Stimulated activated CD4-positive, alpha-beta T cell treated with anti-CD3 and anti-CD28 coated beads, Interleukin-15, amount 100 ng/mL, for 1 hour (primary cell): ENCODE measurements around the gene PPFIA4.

ENCODE experiments used
- DNase-seq, 2 donors: peaks; one replicate each; pipeline ENCODE4 v3.0.0-alpha.2; 2020; ENCODE audit warnings: low read depth in 1 of 2, low spot score in 1 of 2

PPFIA4 gene

GRCh38 chr1:203057911-203058675 lies 31.8 kb downstream of the PPFIA4 start:
- DNase-seq: no peak

GRCh38 chr1:203058676-203058935 lies 32.3 kb downstream of the PPFIA4 start:
- no peak for DNase-seq

- no peak for DNase-seq
These were observed 33.2 kb downstream of the PPFIA4 start for GRCh38 chr1:203059485-203059884.

GRCh38 chr1:203060115-203060514 lies 33.8 kb downstream of the PPFIA4 start:
- DNase-seq: no peak

- DNase-seq: no peak
These were observed 37.0 kb downstream of the PPFIA4 start for GRCh38 chr1:203063287-203063686.

GRCh38 chr1:203065191-203065590 lies 38.9 kb downstream of the PPFIA4 start:
- no peak for DNase-seq

GRCh38 chr1:203065986-203066385 lies 39.7 kb downstream of the PPFIA4 start:
- DNase-seq: no peak

- DNase-seq: no peak
These were observed 40.7 kb downstream of the PPFIA4 start for GRCh38 chr1:203066965-203067364.

GRCh38 chr1:203069030-203069747 lies 42.9 kb downstream of the PPFIA4 start:
- DNase-seq: no peak

GRCh38 chr1:203072002-203072602 lies 45.8 kb downstream of the PPFIA4 start:
- no peak for DNase-seq

- DNase-seq: no peak
These were observed 46.6 kb downstream of the PPFIA4 start for GRCh38 chr1:203072911-203073310.

GRCh38 chr1:203073469-203073868 lies 47.2 kb downstream of the PPFIA4 start:
- DNase-seq: no peak

GRCh38 chr1:203074610-203075009 lies 48.3 kb downstream of the PPFIA4 start:
- no peak for DNase-seq

GRCh38 chr1:203075236-203076030 lies 49.1 kb downstream of the PPFIA4 start:
- no peak for DNase-seq

- DNase-seq: no peak
These were observed 49.8 kb downstream of the PPFIA4 start for GRCh38 chr1:203076031-203076511.

- no peak for DNase-seq
These were observed 51.1 kb downstream of the PPFIA4 start for GRCh38 chr1:203077367-203077766.

- DNase-seq: no peak
These were observed 51.7 kb downstream of the PPFIA4 start for GRCh38 chr1:203077956-203078355.

GRCh38 chr1:203078478-203078877 lies 52.2 kb downstream of the PPFIA4 start:
- no peak for DNase-seq

- DNase-seq: no peak
These were observed 54.2 kb downstream of the PPFIA4 start for GRCh38 chr1:203080456-203080855.

- no peak for DNase-seq
These were observed 55.4 kb downstream of the PPFIA4 start for GRCh38 chr1:203081465-203082230.

GRCh38 chr1:203082231-203082505 lies 55.9 kb downstream of the PPFIA4 start:
- no peak for DNase-seq
